C4-2B (cell line): ENCODE data around the gene FOXL3.

Experiments
- H3K27ac ChIP-seq: fragments of 450-650 bp; 2 replicates; pipeline ENCODE4 v1.5.1; 2017
- ZFX ChIP-seq: fragments of 450-650 bp; IDR thresholded peaks from 2 replicates; pipeline ENCODE4 v1.6.1; 2017
- TF ChIP-seq, protein P1 (sequence below): fragments of 450-650 bp; conservative IDR thresholded peaks from 2 replicates; pipeline ENCODE4 v1.5.1; 2017; ENCODE audit warnings: mild to moderate bottlenecking

The FOXL3 gene

DNA sequence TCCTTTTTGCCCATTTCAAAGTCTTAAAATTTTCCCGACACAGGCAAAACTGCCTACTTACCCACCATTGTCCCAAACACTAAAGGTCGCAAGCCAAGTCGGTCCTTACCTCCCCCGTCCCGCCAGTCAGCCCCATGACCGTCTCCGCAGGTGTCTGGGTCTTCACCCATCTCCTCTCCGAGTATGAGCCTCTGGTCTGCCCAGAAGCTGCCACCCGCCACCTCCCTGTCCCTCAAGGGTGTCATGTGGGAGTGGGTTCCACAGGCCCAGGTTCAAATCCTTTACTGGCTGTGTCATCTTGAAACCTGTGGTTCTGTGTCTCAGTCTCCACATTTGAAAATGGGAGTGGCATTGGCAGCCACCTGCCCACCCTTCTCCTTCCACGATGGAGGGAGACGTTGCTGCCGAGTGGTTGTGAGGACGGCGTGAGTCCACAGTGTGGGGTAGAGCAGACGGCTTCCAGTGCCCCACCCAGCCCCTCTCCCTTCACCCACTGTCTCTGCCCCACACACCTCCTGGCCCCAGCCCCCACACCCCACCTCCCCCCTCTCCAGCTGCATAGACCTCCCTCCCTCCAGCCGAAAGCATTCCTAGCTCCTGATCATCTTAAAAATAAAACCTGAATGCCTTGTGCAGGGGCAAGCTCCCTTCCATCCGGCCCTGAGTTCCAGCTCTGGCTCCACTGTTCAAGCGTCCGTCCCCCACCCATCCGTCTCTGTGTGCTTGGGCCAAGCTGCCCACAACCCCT, 35.3 kb downstream of the FOXL3 start:
- no peak for TF ChIP-seq ZFX
- TF ChIP-seq, protein P1, sequence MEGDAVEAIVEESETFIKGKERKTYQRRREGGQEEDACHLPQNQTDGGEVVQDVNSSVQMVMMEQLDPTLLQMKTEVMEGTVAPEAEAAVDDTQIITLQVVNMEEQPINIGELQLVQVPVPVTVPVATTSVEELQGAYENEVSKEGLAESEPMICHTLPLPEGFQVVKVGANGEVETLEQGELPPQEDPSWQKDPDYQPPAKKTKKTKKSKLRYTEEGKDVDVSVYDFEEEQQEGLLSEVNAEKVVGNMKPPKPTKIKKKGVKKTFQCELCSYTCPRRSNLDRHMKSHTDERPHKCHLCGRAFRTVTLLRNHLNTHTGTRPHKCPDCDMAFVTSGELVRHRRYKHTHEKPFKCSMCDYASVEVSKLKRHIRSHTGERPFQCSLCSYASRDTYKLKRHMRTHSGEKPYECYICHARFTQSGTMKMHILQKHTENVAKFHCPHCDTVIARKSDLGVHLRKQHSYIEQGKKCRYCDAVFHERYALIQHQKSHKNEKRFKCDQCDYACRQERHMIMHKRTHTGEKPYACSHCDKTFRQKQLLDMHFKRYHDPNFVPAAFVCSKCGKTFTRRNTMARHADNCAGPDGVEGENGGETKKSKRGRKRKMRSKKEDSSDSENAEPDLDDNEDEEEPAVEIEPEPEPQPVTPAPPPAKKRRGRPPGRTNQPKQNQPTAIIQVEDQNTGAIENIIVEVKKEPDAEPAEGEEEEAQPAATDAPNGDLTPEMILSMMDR, result no peak

DNA sequence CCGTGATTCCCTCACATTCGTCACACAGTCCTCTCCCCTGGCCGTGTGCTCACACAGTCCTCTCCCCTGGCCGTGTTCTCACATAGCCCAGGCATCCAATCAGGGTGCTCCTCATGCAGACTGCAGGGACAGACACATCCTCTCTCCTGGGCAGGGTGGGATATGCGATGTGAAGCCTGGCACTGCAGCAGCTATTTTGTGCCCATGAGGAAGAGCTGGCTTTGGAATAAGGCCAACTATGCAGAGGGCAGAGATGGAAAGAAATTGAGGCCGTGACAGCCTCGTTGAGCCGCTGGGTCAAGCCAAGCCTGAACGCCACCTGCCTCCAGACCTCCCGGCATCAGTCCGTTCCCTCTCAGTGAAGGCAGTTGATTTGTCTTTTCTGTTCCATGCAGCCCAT, 35.8 kb downstream of the FOXL3 start:
- TF ChIP-seq, protein P1, result no peak
- TF ChIP-seq ZFX, result no peak
- H3K27ac ChIP-seq, result no peak overlapping the region

More for the DNA sequence above, 35.3 kb downstream of the FOXL3 start:
- H3K27ac ChIP-seq, result no peak overlapping the region

DNA sequence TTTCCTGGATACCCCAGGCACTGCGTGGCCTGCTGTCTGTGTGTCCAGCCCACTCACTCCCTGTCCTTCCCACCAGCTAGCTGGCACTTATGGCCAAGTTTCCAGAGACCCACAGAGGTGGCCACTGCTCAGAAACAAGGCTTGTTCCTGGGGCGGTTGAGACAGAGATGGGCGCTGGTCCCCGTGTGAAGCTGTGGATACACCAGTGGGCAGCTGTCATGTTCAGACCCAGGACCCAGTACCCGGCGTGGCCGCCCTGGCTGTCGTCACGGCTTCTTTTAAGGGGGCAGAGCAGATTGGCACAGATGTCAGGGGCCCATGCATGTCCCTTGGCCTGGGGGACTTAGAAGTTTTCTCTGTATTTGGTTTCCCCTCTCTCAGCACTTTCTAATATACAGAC, 36.3 kb downstream of the FOXL3 start:
- TF ChIP-seq, protein P1, result no peak
- no peak for TF ChIP-seq ZFX
- H3K27ac ChIP-seq, result no peak overlapping the region

DNA sequence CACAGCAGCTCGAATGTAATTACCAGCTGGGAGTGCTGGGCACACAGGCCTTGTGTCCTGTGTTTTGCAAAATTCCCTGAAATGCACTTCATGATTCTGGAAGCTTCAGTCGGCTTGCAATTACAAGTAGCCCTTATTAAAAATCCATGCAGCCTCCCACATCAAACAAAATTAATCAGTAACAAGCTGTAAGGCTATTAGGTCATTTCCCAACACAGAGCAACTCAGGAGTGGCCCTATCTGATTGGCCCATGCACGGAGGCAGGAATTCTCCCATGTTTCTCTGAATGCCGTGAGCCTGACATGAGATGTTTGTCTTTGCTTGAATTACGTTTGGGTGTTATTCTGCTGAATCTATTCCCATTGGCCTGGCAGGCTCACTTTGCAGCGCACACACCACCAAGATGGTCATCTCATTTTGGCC, 36.9 kb downstream of the FOXL3 start:
- TF ChIP-seq ZFX, result no peak
- TF ChIP-seq, protein P1, result no peak

DNA sequence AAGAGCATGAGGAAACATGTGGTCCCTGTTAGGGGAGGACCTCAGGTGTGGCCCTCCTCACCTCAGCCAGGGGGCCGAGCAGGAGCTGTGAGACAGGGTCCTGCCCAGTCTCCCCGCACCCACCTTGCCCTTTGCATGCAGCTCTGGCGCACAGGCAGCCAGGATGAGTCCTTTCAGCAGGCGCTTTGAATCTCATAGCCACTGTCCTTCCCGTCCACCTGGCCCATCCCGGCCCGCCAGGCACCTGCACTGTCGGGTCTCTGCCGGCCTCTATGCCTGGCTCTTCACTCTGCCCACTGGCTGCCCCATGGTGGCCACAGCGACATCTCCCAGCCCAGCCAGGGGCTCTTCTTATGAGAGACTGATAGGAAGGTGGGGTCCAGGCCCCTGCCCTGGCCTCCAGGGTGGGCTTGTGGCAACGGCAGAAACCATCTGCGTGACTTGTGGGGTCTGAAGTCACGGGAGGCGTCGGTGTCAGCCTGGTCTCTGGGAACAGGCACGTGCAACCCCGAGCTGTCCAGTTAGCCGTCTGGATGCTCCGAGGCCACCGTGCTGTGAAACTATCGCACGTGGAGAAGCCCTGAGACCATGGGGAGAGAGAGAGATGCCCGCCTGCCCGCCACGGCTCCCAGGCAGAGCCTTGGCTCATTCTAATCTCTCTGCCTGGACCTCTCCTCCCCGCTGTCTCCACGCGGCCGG, 37.4 kb downstream of the FOXL3 start:
- no peak for TF ChIP-seq ZFX
- TF ChIP-seq, protein P1, result no peak
- no peak overlapping the region for H3K27ac ChIP-seq

More for the DNA sequence above, 36.9 kb downstream of the FOXL3 start:
- no peak overlapping the region for H3K27ac ChIP-seq

DNA sequence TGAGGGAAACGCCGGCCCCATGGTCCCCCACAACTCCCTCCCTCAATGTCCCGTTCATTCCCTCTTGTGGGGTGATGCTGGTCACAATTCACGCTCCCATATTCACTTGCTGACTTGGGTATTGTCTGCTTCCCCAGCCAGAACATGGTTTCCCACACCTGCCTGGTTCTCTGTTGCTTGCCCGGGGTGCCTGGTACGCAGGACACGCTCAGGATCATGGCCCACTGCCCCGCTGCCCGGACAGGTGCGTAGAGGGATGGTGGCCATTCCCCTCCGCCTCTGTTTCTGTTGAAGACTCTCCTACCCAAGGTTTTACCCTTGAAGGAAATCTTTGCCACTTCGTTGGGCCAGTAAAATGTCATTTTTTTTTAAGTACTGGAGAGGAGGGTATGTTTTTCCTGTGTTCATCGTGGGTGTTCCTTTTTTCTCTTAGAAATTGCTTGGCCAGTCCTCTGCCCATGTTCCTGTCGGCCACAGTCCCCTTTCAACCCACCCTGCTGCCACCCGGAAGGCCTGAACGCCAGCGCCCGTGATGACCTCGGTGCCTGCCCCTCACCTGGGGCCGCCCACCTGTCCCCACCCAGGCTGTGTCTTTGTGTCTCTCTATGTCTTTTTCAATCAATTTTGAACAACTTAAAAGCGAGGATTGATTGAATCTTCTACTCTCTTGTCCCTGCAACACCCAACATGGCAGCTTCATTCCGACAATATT, 38.2 kb downstream of the FOXL3 start:
- TF ChIP-seq, protein P1, result no peak
- TF ChIP-seq ZFX, result no peak
- no peak overlapping the region for H3K27ac ChIP-seq
